Kidney epithelial cell (primary cell): ENCODE measurements around the gene UVRAG. TPM values are rescaled to one million over a fixed set of nuclear protein-coding genes. Genes with fewer than 3 reads are reported as not detected.
A peak's percentile ranks its signal among the peaks of the same experiment; 100 is the strongest.

Source experiments
- DNase-seq: peaks from one replicate; pipeline ENCODE4 v3.0.0-alpha.2; 2010; ENCODE audit warnings: low read depth
- H3K27me3 ChIP-seq: 2 replicates; pipeline ENCODE4 v1.6.0; 2011; ENCODE audit warnings: low read length; ENCODE audit not compliant: control insufficient read depth, insufficient read depth
- H3K36me3 ChIP-seq: 2 replicates; pipeline ENCODE4 v1.5.1; 2011; ENCODE audit warnings: low read length; ENCODE audit not compliant: control insufficient read depth, insufficient read depth
- H3K4me3 ChIP-seq: 2 replicates; pipeline ENCODE4 v1.5.1; 2011; ENCODE audit warnings: low read depth, mild to moderate bottlenecking, control low read depth, low read length
- total RNA-seq: library from RNA; depleted of rRNA; stranded (reverse); fragments of >200 nt; gene quantifications from 2 replicates; pipeline ENCODE4 v1.2.3, GENCODE V29; 2015
- TF ChIP-seq, protein P1 (sequence below): IDR thresholded peaks from 2 replicates; pipeline ENCODE4 v1.5.1; 2011; ENCODE audit warnings: mild to moderate bottlenecking, moderate library complexity, low read length, control low read depth, inconsistent platforms; ENCODE audit not compliant: insufficient read depth, poor library complexity, severe bottlenecking

UVRAG gene
- total RNA-seq, 1 donor from 2014 or later = 16.2 TPM

DNA sequence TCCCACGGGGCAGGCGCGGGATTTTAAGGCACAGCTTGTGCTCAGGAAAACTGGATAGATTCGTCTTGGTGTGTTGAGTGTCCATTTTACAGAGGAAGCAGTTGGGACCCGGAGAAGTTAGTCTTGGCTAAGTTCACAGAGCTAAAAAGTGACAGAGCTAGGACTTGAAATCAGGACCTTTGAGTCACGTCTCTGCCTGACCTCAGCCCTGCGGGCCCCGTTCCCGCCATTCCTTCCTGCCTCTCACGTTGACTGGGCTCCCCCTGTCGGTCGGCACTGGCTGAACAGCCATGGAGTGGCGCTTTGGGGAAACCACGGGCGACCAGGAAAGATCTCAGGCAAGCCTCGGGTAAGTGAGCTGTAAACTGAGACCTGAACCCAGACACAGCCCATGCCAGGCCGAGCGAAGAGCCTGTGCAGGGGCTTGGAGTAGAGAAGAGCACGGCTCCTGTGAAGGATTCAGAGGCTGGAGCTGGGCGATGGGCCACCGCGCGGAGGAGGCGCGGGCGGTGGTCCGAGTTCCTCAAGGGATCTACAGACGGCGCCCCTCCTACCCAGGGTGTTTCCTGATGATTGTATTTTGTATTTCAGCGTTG is 337.2 kb downstream of the UVRAG start:
- TF ChIP-seq, protein P1, sequence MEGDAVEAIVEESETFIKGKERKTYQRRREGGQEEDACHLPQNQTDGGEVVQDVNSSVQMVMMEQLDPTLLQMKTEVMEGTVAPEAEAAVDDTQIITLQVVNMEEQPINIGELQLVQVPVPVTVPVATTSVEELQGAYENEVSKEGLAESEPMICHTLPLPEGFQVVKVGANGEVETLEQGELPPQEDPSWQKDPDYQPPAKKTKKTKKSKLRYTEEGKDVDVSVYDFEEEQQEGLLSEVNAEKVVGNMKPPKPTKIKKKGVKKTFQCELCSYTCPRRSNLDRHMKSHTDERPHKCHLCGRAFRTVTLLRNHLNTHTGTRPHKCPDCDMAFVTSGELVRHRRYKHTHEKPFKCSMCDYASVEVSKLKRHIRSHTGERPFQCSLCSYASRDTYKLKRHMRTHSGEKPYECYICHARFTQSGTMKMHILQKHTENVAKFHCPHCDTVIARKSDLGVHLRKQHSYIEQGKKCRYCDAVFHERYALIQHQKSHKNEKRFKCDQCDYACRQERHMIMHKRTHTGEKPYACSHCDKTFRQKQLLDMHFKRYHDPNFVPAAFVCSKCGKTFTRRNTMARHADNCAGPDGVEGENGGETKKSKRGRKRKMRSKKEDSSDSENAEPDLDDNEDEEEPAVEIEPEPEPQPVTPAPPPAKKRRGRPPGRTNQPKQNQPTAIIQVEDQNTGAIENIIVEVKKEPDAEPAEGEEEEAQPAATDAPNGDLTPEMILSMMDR = peak; percentile 98
- Histone ChIP-seq H3K27me3 (peaks cover 3% of the 10 kb centered on the region), H3K4me3 (peak overlapping the region; percentile 5), H3K36me3 (no peaks in the 10 kb centered on the region)
- peak; percentile 31 for DNase-seq

DNA sequence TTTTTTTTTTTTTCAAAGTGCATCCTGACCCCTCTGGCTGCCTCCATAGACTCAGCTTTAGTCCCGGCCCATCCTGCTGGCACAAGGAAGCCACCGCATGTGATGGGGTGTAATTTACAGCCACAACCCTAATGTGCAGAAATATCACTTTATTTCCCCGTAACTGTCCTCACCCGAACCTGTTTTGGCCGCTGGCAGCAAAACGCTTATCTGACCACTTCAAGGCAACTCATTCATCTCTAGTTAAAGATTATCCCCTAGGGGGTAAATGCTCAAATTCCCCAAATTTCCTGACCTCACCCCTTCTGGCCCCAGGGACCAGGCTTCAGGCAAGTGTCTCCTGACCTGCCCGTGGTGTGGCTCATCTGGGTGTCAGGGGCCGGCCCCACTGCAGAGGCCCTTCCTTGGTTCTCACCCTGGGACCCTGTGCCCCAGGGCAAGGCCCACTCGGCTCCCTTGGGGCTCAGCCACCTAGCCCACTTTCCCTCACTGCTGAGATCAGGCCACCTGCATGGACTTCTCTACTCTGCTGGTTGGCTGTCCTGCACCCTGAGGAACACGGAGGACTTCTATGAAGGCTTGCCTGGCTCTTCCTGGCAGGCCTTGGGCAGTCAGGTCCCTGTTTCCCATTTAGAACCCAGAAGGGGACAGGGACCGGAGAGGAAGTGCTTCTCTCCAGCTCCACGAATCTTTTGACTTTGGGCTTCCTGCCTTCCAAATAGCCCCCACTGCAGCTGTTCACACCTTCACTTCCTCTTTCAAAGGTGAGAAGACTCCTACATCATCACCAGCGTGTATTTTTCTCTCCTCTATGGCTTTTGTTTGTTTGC is 337.9 kb downstream of the UVRAG start:
- Histone ChIP-seq H3K27me3 (peaks cover 3% of the 10 kb centered on the region), H3K4me3 (no peak overlapping the region), H3K36me3 (no peaks in the 10 kb centered on the region)
- DNase-seq = no peak
- TF ChIP-seq, protein P1 = no peak

DNA sequence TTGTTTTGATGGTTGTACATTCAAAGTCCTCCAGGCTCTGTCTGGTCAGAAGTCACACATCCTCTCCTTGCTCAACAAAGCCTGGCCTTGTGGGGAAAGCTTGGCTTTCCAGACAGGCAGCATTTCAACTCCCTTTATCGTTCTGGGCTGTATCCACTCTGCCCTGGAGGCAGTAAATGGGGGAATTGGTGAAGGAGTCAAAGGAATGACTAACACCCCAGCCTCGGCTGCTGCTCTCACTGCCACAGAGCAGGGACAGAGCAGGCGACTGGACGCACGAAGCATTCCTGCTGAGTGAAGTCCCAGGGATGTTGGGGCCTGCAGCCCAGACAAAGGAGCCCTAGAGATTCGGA is 338.5 kb downstream of the UVRAG start:
- H3K27me3 ChIP-seq = peaks cover 4% of the 10 kb centered on the region
- TF ChIP-seq, protein P1 = no peak
- no peaks in the 10 kb centered on the region for H3K36me3 ChIP-seq
- H3K4me3 ChIP-seq = no peak overlapping the region
- no peak for DNase-seq

DNA sequence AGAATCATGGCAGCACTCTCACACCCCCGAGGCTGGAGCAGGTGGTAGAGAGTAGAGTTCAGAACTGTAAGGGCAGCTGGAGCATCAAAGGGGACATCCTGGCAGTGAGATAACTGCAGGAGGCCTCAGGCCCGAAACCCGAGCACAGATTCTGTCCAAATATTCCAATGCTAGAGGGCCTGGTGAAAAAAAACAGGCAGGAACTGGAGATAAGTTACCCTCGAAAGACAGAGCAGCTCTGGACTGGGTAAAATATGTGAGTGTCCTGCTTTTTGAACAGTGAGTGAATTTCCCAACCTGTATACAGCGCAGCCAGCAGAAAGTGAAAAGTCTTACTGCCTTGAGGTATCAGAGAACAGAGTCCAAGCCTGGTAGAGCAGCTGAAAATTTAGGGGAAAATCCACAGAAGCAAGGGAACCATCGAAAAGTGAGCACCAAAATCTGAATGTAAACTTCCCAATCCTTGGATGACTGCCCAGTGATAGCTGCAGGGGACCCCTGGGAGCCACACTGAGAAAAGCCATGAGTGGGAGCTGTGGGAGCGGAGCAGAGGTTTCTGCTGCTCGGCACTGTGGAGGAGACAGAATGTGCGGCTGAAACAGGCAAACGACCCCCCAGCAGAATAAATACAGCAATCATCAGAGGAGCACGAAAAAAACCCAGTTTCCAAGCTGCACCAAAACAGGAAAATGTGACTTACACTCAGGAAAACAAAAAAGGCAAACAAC is 340.7 kb downstream of the UVRAG start:
- no peak for DNase-seq

DNA sequence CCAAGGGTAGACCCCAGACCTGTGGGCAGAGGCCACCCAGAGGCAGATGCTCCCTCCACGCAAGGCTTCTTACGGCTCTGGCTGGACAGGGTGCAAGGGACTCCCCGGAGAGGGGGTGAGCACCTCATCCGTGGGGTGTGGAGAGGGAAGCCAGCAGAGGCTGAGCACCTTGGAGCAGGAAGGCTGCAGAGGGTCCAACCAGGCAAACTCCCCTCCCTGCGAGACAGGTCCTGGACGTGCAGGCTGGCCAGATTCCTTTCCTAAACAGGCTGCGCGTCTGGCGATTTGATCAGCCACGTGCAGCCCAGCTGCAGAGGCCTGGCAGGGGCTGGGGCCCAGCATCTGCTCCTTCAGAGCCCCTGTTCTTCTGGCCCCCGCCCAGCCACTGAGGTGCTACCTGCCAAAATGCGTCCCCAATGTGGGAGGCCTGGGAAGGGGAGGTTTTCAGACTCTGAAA is 342.0 kb downstream of the UVRAG start:
- Histone ChIP-seq H3K27me3 (peaks cover 9% of the 10 kb centered on the region), H3K36me3 (no peaks in the 10 kb centered on the region), H3K4me3 (no peak overlapping the region)
- no peak for DNase-seq
- TF ChIP-seq, protein P1 = no peak

More for the DNA sequence above, 340.7 kb downstream of the UVRAG start:
- Histone ChIP-seq H3K27me3 (peaks cover 7% of the 10 kb centered on the region), H3K4me3 (no peak overlapping the region), H3K36me3 (no peaks in the 10 kb centered on the region)
- TF ChIP-seq, protein P1 = no peak
